ENCODE measurements around the gene MOB4.
"Not testable (repeated sequence)": the region's sequence is repeated elsewhere in the genome, so short reads cannot be mapped to it uniquely, and the experiment has no call there.

Gene MOB4

GRCh38 chr2:197575987-197576386 is 60.1 kb downstream of the MOB4 start:
- CTCF ChIA-PET = interaction anchor here (1.0 kb wide), 1 partner anchor 23 kb away, joined by 3 read pairs; no protein-coding TSS in a partner anchor
- peak overlapping the region; percentile 51 for H3K27ac ChIP-seq
- TF ChIP-seq CTCF (conservative IDR thresholded peaks at IDR 0.05; ENCODE audit: low read depth) = no peak
- no peak for DNase-seq (ENCODE audit: low spot score)
- POLR2A ChIA-PET (ENCODE audit: low non-redundant PET) = no interaction called here

- CTCF ChIA-PET = interaction anchor here (1.0 kb wide), 1 partner anchor 23 kb away, joined by 3 read pairs; no protein-coding TSS in a partner anchor
Observed at GRCh38 chr2:197576631-197577030, 60.8 kb downstream of the MOB4 start.

GRCh38 chr2:197577446-197577845 is 61.6 kb downstream of the MOB4 start:
- ChIA-PET CTCF (no interaction called here), POLR2A (ENCODE audit: low non-redundant PET) (no interaction called here)
- no peak overlapping the region for H3K27ac ChIP-seq
- DNase-seq (ENCODE audit: low spot score) = no peak
- no peak for TF ChIP-seq CTCF (conservative IDR thresholded peaks at IDR 0.05; ENCODE audit: low read depth)

More at GRCh38 chr2:197576631-197577030, 60.8 kb downstream of the MOB4 start:
- no peak for TF ChIP-seq CTCF (conservative IDR thresholded peaks at IDR 0.05; ENCODE audit: low read depth)
- POLR2A ChIA-PET (ENCODE audit: low non-redundant PET) = interaction anchor here (0.6 kb wide), 1 partner anchor 29 kb away, joined by 3 read pairs; no protein-coding TSS in a partner anchor
- DNase-seq (ENCODE audit: low spot score) = no peak
- H3K27ac ChIP-seq = no peak overlapping the region

DNA sequence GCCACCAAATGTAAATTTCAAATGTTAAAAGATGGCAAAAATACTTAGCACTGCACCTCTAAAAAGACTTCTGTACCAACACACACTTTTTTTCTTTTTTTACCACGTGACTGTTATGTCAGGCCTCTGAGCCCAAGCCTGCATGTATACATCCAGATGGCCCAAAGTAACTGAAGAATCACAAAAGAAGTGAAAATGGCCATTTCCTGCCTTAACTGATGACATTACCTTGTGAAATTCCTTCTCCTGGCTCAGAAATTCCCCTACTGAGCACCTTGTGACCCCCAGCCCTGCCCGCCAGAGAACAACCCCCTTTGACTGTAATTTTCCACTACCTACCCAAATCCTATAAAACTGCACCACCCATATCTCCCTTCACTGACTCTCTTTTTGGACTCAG is 62.4 kb downstream of the MOB4 start:
- H3K27ac ChIP-seq; CTCF ChIA-PET; DNase-seq (ENCODE audit: low spot score); POLR2A ChIA-PET (ENCODE audit: low non-redundant PET): not testable (repeated sequence)

GRCh38 chr2:197580166-197580565 is 64.3 kb downstream of the MOB4 start:
- H3K27ac ChIP-seq; DNase-seq (ENCODE audit: low spot score); POLR2A ChIA-PET (ENCODE audit: low non-redundant PET): not testable (repeated sequence)
- CTCF ChIA-PET = interaction anchor here (0.6 kb wide), 1 partner anchor 608 kb away, joined by 3 read pairs; no protein-coding TSS in a partner anchor

GRCh38 chr2:197587255-197587654 is 71.4 kb downstream of the MOB4 start:
- H3K27ac ChIP-seq; DNase-seq (ENCODE audit: low spot score); POLR2A ChIA-PET (ENCODE audit: low non-redundant PET); CTCF ChIA-PET: not testable (repeated sequence)

- H3K27ac ChIP-seq = no peak overlapping the region
- TF ChIP-seq CTCF (conservative IDR thresholded peaks at IDR 0.05; ENCODE audit: low read depth) = no peak
- ChIA-PET CTCF (interaction anchor here (0.6 to 1.4 kb wide), 2 partner anchors 8 to 645 kb away, joined by 4 to 5 read pairs; no protein-coding TSS in a partner anchor), POLR2A (ENCODE audit: low non-redundant PET) (no interaction called here)
- DNase-seq (ENCODE audit: low spot score) = no peak
Observed at GRCh38 chr2:197591339-197592072, 75.6 kb downstream of the MOB4 start.

GRCh38 chr2:197596766-197597165 is 80.9 kb downstream of the MOB4 start:
- no peak overlapping the region for H3K27ac ChIP-seq
- CTCF ChIA-PET = no interaction called here
- POLR2A ChIA-PET (ENCODE audit: low non-redundant PET) = no interaction called here
- TF ChIP-seq CTCF (conservative IDR thresholded peaks at IDR 0.05; ENCODE audit: low read depth) = no peak
- no peak for DNase-seq (ENCODE audit: low spot score)

All from RWPE1 (cell line).